GM19438 (cell line): ENCODE data around the gene BMERB1.

Experiments used
- ATAC-seq: cut with Tn5 transposase; IDR thresholded peaks from one replicate; pipeline ENCODE4 v1.9.1; 2021; ENCODE audit warnings: low read depth; ENCODE audit not compliant: unreplicated experiment

The BMERB1 gene

GRCh38 chr16:15493466-15494180 is 59.2 kb downstream of the BMERB1 start:
- ATAC-seq, result no peak

- no peak for ATAC-seq
Measured at GRCh38 chr16:15494236-15494635, 59.8 kb downstream of the BMERB1 start.

GRCh38 chr16:15495898-15496297 is 61.5 kb downstream of the BMERB1 start:
- ATAC-seq, result no peak

GRCh38 chr16:15498427-15499175 is 64.2 kb downstream of the BMERB1 start:
- no peak for ATAC-seq

- ATAC-seq, result no peak
Measured at GRCh38 chr16:15502041-15502725, 67.8 kb downstream of the BMERB1 start.

- no peak for ATAC-seq
Measured at GRCh38 chr16:15506441-15506840, 72.1 kb downstream of the BMERB1 start.

GRCh38 chr16:15507301-15507958 is 73.0 kb downstream of the BMERB1 start:
- no peak for ATAC-seq

- no peak for ATAC-seq
Measured at GRCh38 chr16:15507959-15508627, 73.7 kb downstream of the BMERB1 start.

GRCh38 chr16:15509051-15509592 is 74.7 kb downstream of the BMERB1 start:
- no peak for ATAC-seq

GRCh38 chr16:15509593-15510535 is 75.5 kb downstream of the BMERB1 start:
- no peak for ATAC-seq

- ATAC-seq, result no peak
Measured at GRCh38 chr16:15510992-15511391, 76.6 kb downstream of the BMERB1 start.

- no peak for ATAC-seq
Measured at GRCh38 chr16:15511759-15512487, 77.5 kb downstream of the BMERB1 start.

- ATAC-seq, result no peak
Measured at GRCh38 chr16:15513156-15513555, 78.8 kb downstream of the BMERB1 start.

- no peak for ATAC-seq
Measured at GRCh38 chr16:15515992-15516391, 81.6 kb downstream of the BMERB1 start.

- no peak for ATAC-seq
Measured at GRCh38 chr16:15516609-15517008, 82.2 kb downstream of the BMERB1 start.

GRCh38 chr16:15517743-15518377 is 83.5 kb downstream of the BMERB1 start:
- no peak for ATAC-seq

GRCh38 chr16:15518381-15519351 is 84.3 kb downstream of the BMERB1 start:
- ATAC-seq, result no peak
